ENCODE data around the gene RAB7B.

- TF ChIP-seq EZH2 (IDR thresholded peaks at IDR 0.05; ENCODE audit: insufficient read depth, poor library complexity, severe bottlenecking) (no peak), EZH2phosphoT487 (IDR thresholded peaks at IDR 0.05; ENCODE audit: insufficient read depth, low read depth) (no peak)
Measured at GRCh38 chr1:206002871-206003801, at the start of gene RAB7B.

All from GM23248 (cell line).